Stimulated activated CD8-positive, alpha-beta memory T cell treated with anti-CD3 and anti-CD28 coated beads, Interleukin-15, amount 100 ng/mL, for 24 hours (primary cell): ENCODE results near the gene ZSWIM6.
A peak's percentile ranks its signal among the peaks of the same experiment; 100 is the strongest.

Experiments used
- DNase-seq: peaks from one replicate; pipeline ENCODE4 v3.0.0-alpha.2; 2020; ENCODE audit warnings: low read depth

The ZSWIM6 gene

DNA sequence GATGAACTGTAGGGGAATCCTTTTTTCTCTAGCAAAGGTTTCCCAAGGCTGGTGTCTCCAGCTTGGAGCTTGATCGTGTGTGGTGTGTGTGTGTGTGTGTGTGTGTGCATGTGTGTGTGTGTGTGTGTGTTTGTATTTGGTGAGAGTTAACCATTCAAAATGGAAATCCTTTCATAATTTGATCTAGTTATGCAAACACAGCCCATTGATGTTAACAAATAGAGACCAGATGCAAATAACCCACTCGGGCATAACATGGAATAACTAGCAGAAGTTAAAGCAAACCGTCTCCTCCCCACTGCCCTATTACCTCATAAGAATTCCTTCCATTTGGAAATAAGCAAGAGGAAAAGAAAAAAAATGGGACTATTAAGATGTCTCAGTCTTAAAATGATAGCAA, 24.9 kb upstream of the ZSWIM6 start:
- no peak for DNase-seq

DNA sequence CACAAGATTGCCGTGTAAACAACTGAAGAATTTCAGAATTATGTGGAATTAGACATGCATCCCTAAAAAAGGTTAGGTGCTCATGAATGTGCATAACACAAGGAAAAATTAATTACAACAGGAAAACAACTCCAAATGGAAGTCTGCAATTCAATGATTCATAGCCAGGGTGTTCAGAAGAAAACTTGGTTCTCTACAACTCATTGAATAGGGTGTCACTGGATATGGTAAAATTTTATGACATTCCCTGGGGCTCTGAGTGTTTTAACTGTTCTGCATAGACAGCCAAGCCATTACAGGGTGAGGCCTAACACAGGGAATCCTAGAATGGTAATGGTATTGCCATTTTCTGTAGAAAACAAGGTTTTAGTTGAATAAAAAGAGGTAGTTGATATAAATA, 24.4 kb upstream of the ZSWIM6 start:
- DNase-seq, result no peak

DNA sequence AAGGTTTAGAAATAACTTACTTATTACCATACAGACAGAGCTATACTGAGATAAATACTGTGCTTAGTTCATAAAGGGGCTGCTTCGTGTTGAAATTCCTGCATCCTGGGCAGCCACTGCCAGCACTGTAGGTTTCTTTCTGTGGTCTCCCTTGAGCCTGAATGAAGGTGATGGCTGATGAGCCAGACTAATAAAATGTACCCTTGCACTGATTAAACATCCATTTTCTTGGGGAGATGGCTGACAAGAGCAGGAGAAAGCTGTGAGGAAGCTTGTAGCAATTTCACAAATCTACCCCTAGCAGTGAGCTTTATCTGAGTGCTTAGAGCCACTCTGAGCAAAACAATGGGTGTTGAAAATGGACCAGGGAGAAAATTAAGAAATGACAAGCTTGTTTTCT, 23.3 kb upstream of the ZSWIM6 start:
- DNase-seq, result no peak

DNA sequence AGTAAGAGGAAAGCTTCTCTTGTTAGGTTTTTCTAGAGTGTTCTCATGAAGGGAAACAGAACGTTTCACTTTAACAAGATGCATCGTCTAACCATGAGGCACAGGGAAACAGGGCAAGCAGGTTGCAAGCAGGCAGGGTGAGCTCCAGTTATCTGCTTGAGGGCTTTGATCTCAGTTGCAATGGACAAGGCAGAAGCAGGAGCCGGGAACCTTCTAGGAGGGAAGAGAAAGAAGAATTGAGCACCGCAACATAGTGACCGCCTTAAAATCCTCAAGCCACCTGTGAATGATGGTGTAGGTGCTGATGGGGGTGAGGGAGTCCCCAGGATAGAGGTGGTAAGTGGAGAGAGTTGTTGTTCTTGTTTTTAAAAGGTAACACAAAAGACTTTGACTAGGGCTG, 22.9 kb upstream of the ZSWIM6 start:
- no peak for DNase-seq

DNA sequence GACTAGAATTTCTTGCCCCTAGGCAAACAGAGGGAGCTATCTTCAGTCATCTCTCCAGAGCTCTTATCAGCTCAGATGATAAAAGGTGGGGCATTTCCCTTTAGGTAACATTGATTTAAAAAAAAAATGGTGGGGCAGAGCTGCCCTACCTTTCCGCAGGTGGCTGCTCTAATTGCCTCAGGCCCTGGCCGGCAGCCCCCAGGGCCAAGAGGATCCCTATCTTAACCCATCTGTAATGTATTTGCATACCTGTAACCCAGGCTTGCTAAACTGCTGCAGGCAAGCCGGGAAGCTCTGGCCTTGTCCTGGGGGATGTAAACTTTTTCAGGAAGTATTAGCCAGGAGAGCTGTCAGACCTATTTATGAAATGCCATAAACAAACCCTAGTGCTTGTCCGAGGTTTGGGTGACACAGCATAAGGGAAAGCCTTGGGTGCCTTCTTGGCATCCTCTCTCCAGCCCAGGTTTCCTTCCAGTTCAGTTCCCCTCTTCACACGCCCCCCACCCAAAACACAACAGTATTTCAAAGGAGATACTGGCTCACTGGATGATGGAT, 20.9 kb upstream of the ZSWIM6 start:
- DNase-seq, result no peak

DNA sequence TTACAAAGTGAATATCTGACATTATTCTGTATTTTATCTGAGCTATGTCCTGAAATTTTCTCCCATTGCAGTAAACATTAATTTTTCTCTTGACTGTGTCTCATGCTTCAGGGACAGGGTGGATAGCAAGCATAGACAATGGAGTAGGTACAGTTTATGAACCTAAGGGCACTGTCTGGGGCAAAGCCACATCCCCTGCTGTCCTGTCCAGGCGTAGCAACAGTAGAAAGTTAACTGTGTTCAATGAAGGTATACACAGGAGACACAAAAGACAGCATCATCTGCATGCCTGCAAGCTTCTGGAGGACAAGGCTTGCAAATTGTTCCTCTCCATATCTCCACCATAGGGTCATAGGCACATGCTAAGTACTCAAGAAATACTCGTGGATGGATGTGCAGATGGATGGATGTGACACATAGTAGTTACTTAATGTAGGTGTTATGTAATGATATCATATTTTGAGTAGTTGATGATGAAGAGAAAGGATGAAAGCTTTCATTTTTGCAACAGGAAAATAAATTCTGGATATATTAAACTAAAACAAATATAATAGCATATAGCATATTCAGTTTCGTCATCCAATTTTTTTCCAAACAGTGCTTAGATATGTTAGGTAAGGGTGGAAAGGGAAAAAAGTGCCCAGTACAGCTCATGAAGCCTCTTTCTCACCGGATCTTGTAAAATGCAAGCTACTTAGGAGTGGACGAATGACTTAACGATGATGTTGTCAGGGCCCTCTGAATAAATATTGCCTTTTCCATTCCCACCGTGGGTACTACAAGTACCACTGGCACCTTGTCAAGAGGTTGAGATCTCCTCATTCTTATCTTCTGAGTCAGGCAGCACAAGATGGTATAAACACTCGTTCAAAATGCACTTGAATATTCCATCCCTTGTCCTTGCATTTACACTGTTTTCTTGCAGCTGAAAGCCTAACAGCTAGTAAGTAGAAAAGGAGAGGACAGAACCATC, 19.9 kb upstream of the ZSWIM6 start:
- no peak for DNase-seq

DNA sequence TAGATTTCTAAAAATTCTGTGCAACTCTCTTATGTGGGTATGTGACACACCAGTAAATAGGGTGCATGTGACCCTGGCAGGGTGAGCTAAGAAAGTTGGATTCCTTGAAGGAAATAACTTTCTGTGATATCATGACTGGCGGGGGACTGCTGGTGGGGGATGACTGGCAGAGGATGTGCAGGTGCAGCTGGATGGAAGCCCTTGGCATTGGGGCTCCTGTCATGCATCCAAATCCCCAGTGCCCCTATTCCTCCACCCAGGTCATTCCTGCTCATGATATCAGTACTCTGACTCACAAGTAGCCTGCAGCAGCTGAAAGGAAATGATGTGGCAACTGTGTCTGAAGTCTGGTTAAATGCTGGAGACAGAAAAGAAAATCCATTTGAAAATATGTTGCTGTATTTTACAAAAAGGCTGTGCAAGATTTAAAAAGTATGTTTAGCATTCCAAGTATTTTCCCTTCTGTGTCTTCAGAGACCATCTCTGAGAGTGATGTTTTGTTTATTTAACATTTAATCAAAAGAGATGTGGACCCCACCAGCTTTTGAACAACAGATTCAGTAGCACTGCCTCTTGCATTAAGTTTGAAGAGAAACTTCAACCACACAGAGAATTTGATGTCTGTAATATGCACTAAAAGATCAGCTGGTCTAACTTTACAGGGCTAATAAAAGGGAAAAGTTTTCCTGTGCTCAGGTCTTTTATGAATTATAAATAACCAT, 17.9 kb upstream of the ZSWIM6 start:
- no peak for DNase-seq

DNA sequence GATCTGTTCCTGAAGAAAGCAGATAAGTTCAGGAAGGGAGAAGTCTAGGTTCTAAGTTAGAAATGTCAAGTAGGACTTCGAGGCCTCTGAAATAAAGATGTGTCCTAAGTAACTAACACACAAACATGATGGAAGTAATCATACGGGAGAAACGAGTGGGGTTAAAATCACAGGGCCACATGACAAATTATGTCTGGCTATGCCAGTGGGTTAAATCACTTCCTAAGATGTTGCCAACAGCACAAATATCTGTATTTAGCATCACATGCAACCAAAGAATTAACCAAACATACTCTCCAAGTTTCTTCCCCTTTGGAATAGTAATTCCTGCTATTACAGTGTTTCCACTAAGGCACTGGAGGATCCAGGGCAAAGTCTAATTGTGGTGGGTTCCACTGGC, 13.7 kb upstream of the ZSWIM6 start:
- no peak for DNase-seq

DNA sequence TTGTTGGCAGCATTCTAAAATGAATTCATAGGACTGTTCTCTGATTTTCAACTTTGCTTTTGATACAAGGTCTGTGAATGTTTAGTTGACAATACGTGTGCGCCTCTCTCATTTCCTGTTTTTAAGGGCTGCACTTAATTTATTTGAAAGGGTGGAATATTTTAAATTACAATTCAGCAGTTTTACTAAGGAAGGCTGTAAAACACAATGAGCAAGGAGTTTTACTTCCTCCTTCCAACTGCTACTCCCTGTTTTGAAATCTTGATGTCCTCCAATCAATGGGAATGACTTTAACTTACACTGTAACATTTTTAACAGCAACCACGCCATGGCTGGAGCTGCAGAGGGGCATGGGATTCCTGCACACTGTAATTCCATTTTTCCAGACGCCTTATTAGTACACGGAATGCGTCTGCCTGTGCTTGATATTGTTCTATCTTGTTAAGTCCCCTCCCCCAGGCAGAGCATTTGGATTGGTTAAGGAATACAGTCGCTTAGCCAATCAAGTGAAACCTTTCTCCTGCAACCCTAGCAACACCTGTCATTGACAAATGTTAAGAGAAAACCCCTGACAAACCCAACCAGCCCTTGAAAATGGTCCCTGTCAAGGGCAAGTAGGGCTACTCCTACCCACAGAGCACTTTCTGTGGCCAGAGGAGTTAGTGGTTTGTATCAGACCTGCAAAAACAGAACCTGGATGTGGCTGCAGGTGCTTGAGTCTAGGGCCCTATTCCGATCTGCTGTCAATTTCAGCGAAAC, 12.5 kb upstream of the ZSWIM6 start:
- no peak for DNase-seq

DNA sequence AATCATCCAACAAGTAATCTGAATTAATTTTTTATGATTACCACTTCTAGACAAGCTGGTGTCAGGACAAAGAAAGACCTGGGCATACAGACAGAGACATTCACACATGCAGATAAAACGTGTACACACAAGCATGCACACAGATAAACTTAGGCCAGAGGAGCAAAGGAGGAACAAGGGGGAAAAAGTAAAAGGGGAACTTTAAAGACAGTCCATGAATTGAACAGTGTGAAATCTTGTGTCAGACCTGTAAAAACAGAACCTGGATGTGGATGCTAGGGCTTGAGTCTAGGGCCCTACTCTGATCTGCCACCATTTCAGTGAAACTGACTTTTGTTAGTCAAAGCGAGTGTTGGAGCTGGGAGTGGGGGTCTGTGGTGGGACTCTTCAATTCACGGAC, 11.2 kb upstream of the ZSWIM6 start:
- DNase-seq, result no peak

DNA sequence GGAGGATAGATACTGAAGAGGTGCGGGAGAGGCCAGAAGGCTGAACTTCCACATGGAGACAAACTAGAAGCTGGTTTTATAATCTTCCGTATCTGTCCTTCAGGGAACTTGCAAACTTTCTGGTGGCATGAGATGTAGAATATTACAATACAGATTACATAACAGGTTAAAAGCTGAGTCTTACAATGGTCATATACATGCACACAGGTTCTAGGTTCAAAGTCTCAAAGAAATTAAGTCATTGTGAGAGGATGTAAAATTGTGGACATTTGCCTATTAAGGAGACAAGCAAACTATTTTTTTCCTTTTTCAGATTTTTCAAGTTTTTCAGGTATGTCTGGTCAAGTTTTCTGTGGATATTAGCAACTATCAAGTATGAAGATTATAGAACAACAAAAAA, 10.4 kb upstream of the ZSWIM6 start:
- no peak for DNase-seq

DNA sequence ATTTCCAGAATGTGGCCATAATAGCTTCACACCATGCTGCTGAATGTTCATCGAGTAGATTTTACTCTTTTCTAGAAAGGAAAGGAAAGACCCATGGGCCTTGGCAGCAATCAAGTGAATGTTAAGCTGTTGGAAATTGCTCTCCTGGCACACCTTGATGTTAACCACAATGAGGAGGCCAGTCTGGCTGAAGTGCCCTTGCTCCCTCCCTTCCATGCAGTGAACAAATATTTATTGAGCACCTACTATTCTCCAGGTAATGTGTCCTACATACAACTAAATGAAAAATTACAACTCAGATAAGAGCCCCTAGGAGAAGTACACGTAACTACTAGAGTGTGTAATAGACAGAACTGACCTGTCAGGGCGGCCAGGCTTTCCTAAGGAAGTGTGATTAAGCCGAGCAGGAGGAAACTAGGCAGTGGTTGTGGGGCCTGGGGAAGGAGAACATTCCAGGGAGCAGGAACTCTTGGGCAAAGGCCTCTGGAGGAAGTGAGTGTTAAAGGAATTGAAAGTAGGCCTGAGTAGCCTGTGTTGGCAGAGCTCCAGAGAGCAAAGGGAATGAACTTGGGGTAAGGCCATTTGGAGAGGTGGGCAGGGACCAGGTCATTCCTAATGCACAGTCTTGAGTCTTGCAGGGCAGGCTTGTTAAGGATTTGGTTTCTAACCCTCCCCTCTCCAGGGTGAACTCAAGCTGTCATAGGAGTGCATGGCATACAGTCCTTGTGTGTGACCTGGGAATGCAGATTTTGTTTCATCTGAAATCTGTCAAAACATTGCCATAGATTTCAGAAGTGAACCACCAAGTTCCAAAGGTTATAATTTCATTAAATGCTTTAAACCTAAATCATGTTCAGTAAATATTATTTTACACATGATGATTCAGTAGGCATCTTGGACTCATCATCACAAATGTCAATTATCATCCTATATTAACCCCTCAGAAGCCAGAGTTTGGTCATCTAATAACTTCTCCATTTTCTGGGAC, 9.0 kb upstream of the ZSWIM6 start:
- no peak for DNase-seq

DNA sequence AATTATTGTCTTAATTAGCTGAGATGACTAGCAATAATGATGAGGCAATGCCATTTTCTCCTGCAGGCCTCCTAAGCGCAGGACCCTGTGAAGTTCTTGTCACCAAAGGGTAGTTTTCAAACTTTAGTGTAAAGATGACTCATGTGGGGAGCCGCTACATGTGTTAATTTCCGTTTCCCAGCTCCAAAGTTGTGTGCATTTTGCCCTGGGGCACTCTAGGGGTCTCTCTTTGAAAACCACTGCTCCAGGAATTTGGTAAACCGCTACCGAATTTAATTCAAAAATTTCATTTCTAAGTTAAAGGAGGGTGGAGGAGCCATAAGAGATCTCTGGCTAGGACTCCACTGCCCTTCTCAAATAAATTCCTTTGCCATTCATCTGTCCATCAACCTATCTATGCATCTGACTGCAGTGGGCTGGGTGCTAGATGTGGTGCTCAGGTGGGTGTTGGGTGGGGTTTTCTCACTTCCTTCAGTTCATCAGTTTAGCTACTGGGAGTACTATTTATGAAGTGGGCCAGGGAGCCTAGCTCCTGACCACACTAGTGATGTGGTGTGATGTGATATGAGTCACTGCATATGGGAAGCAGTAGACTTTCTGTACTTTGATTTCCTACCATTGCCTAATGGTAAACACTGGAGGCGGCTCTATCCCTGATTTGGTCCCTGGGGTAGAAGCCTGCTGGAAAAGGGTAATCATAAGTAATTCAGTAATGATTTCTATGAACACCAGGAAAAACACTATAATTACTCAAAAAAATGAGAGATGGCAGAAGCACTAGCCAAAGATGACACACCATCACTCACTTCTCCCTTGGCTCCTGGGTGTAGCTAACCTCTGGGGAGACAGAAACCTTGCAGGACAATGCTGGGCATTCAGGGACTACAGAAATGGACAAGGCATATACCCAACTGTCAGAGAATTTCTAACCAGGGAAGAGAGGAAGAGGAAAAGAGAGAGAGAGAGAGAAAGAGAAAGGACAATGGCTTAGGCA, 4.0 kb upstream of the ZSWIM6 start:
- no peak for DNase-seq

DNA sequence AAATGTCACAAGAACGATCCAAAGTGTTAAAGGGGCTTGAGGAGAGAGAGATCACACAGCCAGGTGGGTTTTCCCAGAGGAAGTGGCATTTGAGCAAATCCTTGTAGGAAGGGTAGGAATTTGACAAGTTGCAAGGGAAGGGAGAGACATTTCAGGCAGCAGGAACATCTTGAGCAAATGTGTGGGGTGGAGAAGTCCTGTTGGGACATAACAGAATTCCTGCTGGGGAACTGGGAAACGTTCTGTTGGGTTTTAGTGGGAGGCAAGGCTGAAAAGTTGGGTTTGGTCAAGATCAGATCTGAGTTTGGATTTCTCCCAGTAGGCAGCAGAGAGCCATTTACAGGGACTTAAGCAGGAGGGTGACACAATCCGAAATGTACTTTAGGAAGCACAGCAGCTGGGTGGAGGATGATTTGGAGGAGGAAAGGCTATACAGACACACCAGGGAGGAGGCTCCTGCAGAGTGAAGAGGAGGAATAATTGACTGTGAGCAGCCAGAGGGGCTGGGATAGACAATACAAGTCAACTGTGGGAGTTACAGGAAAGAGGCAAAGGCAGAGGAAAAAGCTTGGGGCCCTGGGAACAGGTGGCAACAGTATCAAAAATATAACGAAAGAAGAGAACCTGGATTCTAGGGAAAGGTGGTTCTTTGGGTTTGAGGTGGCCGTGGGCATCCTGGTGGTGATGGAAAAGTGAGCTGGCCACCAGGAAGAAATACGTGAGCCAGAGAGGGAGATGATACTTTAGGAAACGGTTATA, 3.1 kb upstream of the ZSWIM6 start:
- DNase-seq, result no peak

DNA sequence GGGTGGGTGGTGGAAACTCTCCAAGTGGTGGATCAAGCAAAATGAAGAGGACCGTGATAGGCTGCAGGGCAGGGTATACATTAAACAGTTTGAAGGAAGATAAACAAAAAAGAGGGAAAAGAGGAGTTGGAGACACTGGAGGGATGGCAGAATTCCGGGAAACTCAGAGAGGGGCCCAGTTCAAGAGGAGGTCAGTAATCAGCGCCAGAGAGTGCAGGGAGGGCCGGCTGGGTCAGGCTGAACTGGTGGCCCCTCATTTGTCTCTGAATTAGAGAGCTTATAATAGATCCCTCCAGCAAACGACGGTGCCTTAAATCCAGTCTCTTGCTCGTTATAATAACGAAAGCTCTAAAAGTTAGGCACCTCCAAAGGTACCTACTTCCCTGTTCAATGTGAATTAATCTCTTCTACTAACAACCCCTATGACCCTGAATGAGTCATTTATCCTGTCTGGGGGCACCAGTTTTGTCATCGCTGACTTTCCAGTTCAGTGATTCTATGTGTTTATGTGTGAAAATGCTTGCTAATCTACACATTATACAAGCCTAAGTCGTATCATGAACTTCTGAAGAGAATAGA, 2.4 kb upstream of the ZSWIM6 start:
- DNase-seq, result no peak

DNA sequence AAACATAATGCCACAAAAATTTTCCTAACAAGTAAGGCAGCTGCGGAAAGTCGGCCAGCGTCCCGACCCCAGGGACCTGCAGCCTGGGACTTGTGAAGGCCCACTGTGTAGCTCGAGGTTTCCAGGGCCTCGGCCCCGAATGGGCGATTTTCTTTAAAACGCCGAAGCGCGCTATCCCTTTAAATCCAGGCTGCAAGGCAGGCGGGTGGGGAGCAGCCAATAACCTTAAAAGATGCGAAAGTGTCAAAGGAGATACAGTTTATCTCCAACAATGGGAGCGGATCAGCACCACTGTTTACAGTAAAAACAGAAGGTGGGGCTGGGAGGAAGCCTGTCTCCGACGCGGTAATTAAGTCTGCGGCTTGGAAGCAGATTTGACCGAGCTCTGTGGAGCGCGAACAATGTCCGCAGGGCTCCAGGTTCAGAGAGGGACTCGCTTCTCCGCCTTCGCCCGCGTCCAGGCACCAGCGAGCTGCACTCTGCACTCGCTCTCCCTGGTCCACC, 1.7 kb upstream of the ZSWIM6 start:
- DNase-seq, result no peak

DNA sequence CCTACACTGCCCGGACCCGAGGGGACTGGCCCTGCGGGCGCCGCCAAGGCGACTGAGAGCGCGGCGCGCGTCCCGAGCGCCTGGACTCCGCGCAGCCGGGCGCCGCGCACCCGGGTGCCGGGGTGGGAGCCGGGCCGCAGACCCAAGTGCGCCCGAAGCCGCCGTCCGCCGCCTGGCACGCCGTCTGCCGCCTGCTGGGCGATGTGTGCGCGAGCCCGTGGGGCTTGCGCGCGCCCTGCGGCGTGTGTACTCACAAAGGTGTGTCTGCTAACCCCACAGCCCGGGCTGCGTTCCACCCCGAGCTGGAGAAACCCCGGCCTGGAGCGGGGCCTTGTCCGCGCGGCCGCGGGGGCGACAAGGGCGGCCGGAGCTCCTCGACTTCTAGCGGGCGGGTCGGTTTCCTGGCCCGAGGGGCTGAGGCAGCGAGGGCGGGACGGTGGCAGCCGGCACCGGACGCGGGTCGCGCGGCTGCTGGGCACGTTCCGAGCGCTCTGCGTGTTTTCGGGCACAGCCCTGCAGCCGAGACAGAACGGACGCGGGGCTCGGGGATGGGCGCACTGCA, 1.1 kb upstream of the ZSWIM6 start:
- DNase-seq, result peak; percentile 26

DNA sequence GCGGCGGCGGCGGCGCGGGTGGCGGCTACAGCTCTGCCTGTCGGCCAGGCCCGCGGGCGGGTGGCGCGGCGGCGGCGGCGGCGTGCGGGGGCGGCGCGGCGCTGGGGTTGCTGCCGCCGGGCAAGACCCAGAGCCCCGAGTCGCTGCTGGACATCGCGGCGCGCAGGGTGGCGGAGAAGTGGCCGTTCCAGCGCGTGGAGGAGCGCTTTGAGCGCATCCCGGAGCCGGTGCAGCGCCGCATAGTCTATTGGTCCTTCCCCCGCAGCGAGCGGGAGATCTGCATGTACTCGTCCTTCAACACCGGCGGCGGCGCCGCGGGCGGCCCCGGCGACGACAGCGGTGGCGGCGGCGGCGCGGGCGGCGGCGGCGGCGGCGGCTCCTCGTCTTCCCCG, 296 bp downstream of the ZSWIM6 start:
- no peak for DNase-seq
